Skin epidermis (tissue), 12 donors: ENCODE data around the gene APBB1IP.
"Not testable (repeated sequence)": the region's sequence is repeated elsewhere in the genome, so short reads cannot be mapped to it uniquely, and the experiment has no call there.

Experiments used
- H3K27ac ChIP-seq, 21 experiments: fragments of 200-600 bp; sonication (generic) in 11 of 21; one replicate each; pipeline ENCODE4 v1.5.0; 2020; ENCODE audit warnings: mild to moderate bottlenecking in 3 of 21, inconsistent platforms in 2 of 21, moderate library complexity in 2 of 21
- H3K4me3 ChIP-seq, 7 experiments: fragments of 200-600 bp; sonication (generic) in 2 of 7; one replicate each; pipeline ENCODE4 v1.5.0; 2020; ENCODE audit warnings: inconsistent platforms in 2 of 7, mild to moderate bottlenecking in 2 of 7, moderate library complexity in 1 of 7

APBB1IP gene

GRCh38 chr10:26499426-26499825 is 61.3 kb downstream of the APBB1IP start:
- no peak overlapping the region for H3K27ac ChIP-seq
- H3K4me3 ChIP-seq = no peak overlapping the region

DNA sequence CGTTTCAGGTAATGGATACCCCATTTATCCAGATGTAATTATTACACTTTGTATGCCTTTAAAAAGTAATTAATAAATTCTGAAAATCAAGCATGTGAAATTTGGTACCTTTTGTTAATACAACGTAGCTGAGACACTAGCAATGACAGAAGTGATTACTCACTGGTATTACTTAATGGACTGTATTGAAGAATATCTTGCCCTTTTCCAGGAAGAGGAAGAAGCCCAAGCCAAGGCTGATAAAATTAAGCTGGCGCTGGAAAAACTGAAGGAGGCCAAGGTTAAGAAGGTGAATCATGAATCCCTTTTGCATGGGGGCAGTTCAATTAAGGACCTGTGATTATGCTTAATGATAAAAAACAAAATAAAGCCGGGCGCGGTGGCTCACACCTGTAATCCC is 64.8 kb downstream of the APBB1IP start:
- Histone ChIP-seq H3K27ac (no peak overlapping the region), H3K4me3 (no peak overlapping the region)

GRCh38 chr10:26503911-26504310 is 65.8 kb downstream of the APBB1IP start:
- no peak overlapping the region for H3K4me3 ChIP-seq
- H3K27ac ChIP-seq = no peak overlapping the region

DNA sequence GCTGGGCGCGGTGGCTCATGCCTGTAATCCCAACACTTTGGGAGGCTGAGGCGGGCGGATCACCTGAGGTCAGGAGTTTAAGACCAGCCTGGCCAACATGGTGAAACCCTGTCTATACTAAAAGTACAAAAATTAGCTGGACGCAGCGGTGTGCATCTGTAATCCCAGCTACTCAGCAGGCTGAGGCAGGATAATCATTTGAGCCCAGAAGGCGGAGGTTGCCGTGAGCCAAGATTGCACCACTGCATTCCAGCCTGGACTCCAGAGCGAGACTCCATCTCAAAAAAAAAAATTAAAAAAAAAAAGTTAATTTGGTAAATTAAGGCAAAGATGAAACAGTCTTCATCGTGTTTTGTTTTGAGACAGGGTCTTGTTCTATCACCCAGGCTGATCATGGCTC is 66.3 kb downstream of the APBB1IP start:
- not testable (repeated sequence) for H3K4me3 ChIP-seq, H3K27ac ChIP-seq

GRCh38 chr10:26505491-26505890 is 67.3 kb downstream of the APBB1IP start:
- Histone ChIP-seq H3K4me3 (no peak overlapping the region), H3K27ac (no peak overlapping the region)

DNA sequence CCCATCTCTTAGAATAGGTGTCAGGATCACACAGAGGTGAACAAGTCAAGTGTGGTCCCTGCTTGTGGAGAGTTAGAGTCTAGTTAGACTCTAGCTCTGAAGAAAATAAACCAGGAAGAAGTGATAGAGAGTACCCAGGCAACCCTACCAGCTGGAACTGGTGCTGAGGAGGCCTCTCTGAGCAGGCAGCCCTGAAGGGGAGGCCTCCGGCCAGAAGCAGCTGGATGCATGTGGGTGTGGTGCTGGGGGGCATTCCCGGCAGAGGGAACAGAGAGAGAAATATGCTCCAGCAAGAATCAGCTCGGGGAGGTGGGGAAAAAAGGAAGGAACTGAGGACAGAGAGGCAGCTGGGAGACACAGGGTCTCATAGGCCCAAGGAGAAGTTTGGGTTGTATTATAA is 68.6 kb downstream of the APBB1IP start:
- Histone ChIP-seq H3K4me3 (no peak overlapping the region), H3K27ac (no peak overlapping the region)

- Histone ChIP-seq H3K27ac (no peak overlapping the region), H3K4me3 (no peak overlapping the region)
Measured at GRCh38 chr10:26507441-26507840, 69.3 kb downstream of the APBB1IP start.

- Histone ChIP-seq H3K27ac (no peak overlapping the region), H3K4me3 (no peak overlapping the region)
Measured at GRCh38 chr10:26508016-26508415, 69.9 kb downstream of the APBB1IP start.

GRCh38 chr10:26509307-26509706 is 71.2 kb downstream of the APBB1IP start:
- no peak overlapping the region for H3K27ac ChIP-seq
- H3K4me3 ChIP-seq = no peak overlapping the region

DNA sequence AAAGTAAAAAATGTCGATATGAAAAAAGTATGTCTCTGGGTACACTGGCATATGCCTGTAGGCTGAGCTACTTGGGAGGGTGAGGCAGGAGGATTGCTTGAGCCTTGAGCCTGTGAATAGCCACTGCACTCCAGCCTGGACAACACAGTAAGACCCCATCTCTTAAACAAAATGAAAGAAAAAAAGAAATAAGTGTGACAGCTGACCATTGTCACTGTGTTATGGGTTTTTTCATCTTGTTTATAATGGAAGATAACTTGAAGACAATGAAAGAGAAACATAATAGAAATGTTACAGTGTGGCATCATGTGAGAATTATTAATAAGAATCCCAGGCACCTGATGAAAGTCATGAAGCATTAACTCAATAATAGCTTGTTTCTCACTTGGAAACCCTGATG is 75.0 kb downstream of the APBB1IP start:
- Histone ChIP-seq H3K4me3 (no peak overlapping the region), H3K27ac (no peak overlapping the region)

DNA sequence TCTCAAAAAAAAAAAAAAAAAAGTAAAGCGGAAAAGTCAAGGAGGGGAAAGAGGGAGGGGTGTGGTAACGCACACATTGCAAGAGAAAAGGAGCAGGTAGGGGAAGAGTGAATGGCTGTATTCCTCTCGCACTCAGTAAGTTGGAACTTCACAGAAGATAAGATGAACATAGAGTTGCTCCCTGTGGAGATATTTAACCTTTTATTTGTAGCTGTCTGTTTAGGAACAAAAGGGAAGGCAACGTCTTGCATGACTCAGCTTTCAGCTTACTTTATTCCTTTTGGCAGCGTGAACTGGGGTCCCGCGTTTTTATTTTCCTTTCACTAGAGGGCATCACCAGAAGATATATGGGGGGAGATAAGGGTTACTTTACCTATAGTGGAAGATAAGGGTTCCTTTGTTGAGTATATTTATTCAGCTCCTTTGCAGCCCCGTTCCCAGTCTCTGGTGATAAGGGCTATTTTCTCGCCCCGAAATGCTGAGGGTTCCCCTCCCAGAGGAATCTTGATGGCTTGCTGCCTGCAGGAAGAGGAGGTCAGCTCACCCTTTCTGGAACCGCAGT is 78.5 kb downstream of the APBB1IP start:
- Histone ChIP-seq H3K27ac (no peak overlapping the region), H3K4me3 (no peak overlapping the region)

DNA sequence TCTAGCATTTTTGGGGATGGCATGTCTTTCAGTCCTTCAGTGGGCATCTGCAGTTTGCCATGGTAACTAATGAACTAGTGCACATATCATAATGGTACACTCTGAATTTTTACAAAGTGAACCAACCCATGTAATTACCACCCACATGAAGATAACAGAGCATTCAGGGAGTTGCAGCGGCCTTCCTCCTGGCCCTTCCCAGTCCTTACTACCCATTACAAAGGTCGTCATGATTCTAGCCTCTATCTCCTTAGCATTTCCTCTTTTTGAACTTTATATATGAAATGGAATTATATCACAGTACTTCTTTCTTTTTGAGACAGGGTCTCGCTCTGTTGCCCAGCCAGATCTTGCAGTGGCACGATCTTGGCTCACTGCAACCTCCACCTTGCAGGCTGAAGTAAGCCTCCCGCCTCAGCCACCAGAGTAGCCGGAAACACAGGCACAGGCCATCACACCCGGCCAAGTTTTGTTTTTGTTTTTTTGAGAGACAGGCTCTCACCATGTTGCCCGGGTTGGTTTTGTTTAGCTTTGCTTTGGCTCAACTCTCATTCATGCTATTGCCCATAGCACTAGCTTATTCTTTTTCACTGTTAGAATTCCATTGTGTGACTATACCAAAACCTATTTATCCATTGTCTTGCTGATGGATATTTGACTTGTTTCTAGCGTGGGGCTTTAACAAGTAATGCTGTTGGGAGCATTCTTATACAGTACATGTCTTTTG is 79.2 kb downstream of the APBB1IP start:
- Histone ChIP-seq H3K27ac (no peak overlapping the region), H3K4me3 (no peak overlapping the region)

- Histone ChIP-seq H3K4me3 (no peak overlapping the region), H3K27ac (no peak overlapping the region)
Measured at GRCh38 chr10:26519803-26520202, 81.7 kb downstream of the APBB1IP start.

GRCh38 chr10:26520575-26520974 is 82.4 kb downstream of the APBB1IP start:
- Histone ChIP-seq H3K4me3 (no peak overlapping the region), H3K27ac (no peak overlapping the region)

GRCh38 chr10:26524161-26524896 is 86.2 kb downstream of the APBB1IP start:
- no peak overlapping the region for H3K4me3 ChIP-seq

GRCh38 chr10:26525586-26525985 is 87.4 kb downstream of the APBB1IP start:
- no peak overlapping the region for H3K4me3 ChIP-seq
- peak overlapping the region in 1 of 21 experiments; percentile 0 for H3K27ac ChIP-seq

More at GRCh38 chr10:26524161-26524896, 86.2 kb downstream of the APBB1IP start:
- no peak overlapping the region for H3K27ac ChIP-seq

DNA sequence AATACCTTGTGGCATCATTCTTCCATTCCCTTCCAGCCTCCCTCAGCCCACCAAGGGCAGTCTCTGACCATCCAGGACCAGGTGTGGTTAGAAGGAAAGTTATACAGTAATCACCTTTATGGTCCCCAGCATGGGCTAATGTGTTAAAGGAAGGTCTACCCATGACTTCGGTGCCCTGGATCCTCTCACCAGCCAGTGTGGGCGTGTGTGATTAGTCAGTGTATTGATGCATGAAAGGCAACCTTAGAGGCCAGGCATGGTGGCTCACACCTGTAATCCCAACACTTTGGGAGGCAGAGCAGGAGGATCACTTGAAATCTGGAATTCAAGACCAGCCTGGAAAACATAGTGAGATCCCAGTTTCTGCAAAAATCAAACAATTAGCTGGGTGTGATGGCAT is 88.9 kb downstream of the APBB1IP start:
- Histone ChIP-seq H3K4me3 (no peak overlapping the region), H3K27ac (no peak overlapping the region)

DNA sequence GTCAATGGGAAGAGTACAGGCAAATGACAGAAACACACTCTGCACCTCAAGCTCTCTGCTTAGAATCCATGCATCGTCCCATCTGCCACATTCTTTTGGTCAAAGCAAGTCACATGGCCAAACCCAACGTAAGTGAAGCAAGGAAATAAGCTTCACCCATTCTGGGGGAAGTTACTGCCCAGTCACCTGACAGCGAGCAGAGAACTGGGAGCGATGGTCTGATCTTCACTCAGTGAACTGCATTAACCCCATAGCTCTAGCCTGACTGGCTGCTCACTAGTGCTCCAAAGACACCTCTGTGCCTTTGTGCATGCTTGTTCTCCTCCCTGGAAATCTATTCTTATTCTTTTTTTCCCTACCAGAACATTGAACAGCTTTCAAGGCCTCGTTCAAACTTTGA is 89.9 kb downstream of the APBB1IP start:
- Histone ChIP-seq H3K4me3 (no peak overlapping the region), H3K27ac (peak overlapping the region in 1 of 21 experiments; percentile 42)

DNA sequence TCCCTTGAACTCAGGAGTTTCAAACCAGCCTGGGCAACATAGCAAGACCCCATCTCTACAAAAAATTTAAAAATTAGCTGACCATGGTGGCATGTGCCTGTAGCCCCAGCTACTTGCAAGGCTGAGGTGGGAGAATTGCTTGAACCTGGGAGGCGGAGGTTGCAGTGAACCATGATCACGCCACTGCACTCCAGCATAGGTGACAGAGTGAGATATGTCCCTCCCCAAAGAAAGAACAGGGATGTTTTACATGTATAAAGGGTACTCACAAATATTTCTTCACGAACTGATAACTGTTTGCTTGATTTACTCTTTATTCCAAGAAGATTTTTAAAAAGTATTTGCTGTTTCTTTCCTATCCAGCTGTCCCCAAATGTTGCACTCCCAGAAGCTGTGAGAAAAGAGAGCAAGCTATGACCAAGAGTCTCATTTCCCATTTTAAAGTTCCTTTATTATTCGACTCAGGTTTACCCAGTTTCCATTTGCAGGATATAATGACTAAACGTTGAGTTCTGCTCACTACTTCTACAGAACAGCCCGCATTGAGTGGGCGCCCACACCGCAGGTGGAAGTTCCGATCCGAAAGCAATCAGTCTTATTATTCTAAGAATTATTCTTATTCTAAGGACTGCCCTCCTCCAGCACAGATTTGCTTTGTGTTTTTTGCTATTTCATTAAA is 90.7 kb downstream of the APBB1IP start:
- H3K27ac ChIP-seq = peak overlapping the region in 2 of 21 experiments; percentile 42 to 47

GRCh38 chr10:26534384-26534783 is 96.2 kb downstream of the APBB1IP start:
- Histone ChIP-seq H3K4me3 (no peak overlapping the region), H3K27ac (no peak overlapping the region)

More for the DNA sequence above, 90.7 kb downstream of the APBB1IP start:
- no peak overlapping the region for H3K4me3 ChIP-seq
